Vagina (tissue), 2 donors: ENCODE data around the gene PLEKHJ1.

Experiments
- POLR2A ChIP-seq, 2 donors: fragments of 450-650 bp; IDR thresholded peaks; one replicate each; pipeline ENCODE4 v1.6.1; 2017; ENCODE audit warnings: antibody characterized with exemption in 2 of 2, mild to moderate bottlenecking in 2 of 2, moderate library complexity in 2 of 2
- POLR2AphosphoS5 ChIP-seq, 2 donors: sonication (generic); formaldehyde crosslinking; IDR thresholded peaks; one replicate each; pipeline ENCODE4 v1.9.0; 2017; ENCODE audit warnings: antibody characterized with exemption in 2 of 2, mild to moderate bottlenecking in 2 of 2, low read depth in 1 of 2; ENCODE audit not compliant: insufficient read depth in 1 of 2
- TF ChIP-seq, protein P1 (sequence below), 3 experiments: fragments of 450-650 bp in 2 of 3; fragments of 200-600 bp in 1 of 3; sonication (generic) in 1 of 3; IDR thresholded peaks; one replicate each; pipeline ENCODE4 v1.5.1; 2017 to 2019; ENCODE audit warnings: antibody characterized with exemption in 3 of 3, mild to moderate bottlenecking in 2 of 3, moderate library complexity in 2 of 3

DNA sequence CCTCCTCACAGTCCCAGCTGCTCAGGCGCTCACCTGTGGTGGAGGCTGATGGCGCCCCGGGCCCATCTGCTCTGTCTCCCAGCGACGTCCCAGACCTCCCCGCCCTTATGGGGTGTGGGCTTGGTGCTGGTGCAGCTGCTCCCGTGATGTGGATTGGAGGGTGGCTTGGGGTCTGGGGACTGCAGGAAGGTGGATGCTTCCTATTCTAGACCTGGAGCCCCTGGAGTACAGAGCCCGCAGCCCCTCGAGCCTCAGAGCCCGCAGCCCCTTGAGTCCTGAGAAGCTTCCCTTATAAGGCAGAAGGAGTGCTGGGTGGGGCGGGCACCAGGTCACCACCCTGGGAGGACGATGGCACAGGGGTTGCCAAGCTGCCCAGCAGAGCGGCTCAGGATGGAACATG, 40.8 kb downstream of the PLEKHJ1 start:
- TF ChIP-seq POLR2A (IDR thresholded peaks at IDR 0.05) (no peak), POLR2AphosphoS5 (IDR thresholded peaks at IDR 0.05; ENCODE audit: insufficient read depth in 1 of 2, low read depth in 1 of 2) (no peak)
- TF ChIP-seq, protein P1, sequence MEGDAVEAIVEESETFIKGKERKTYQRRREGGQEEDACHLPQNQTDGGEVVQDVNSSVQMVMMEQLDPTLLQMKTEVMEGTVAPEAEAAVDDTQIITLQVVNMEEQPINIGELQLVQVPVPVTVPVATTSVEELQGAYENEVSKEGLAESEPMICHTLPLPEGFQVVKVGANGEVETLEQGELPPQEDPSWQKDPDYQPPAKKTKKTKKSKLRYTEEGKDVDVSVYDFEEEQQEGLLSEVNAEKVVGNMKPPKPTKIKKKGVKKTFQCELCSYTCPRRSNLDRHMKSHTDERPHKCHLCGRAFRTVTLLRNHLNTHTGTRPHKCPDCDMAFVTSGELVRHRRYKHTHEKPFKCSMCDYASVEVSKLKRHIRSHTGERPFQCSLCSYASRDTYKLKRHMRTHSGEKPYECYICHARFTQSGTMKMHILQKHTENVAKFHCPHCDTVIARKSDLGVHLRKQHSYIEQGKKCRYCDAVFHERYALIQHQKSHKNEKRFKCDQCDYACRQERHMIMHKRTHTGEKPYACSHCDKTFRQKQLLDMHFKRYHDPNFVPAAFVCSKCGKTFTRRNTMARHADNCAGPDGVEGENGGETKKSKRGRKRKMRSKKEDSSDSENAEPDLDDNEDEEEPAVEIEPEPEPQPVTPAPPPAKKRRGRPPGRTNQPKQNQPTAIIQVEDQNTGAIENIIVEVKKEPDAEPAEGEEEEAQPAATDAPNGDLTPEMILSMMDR (IDR thresholded peaks at IDR 0.05), result no peak
